GM19240 (cell line): ENCODE results near the gene ROGDI.

ENCODE experiments used
- DNase-seq: peaks from one replicate; pipeline ENCODE4 v3.0.0; 2011; ENCODE audit warnings: low spot score; ENCODE audit not compliant: insufficient read length

ROGDI gene

GRCh38 chr16:4801962-4802658, at the start of gene ROGDI:
Gene ROGDI (minus strand): TSS chr16:4802633. CDS start chr16:4802571, 62 bp downstream.
- DNase-seq: peak; percentile 60

- no peak for DNase-seq
Observed at GRCh38 chr16:4850211-4850610, 47.8 kb upstream of the ROGDI start.

GRCh38 chr16:4847774-4848587, 45.5 kb upstream of the ROGDI start:
- no peak for DNase-seq

- peak; percentile 91 for DNase-seq
Observed at GRCh38 chr16:4846901-4847773, 44.7 kb upstream of the ROGDI start, which contains the start of the genes GLYR1 and UBN1. Gene GLYR1 (minus strand): TSS chr16:4847288. CDS start chr16:4847265, 23 bp downstream. Gene UBN1 (plus strand): TSS chr16:4847481. CDS start chr16:4852918, 5,437 bp downstream.

- no peak for DNase-seq
Observed at GRCh38 chr16:4846503-4846900, 44.1 kb upstream of the ROGDI start.

GRCh38 chr16:4840984-4841383, 38.6 kb upstream of the ROGDI start:
- DNase-seq: no peak

- DNase-seq: no peak
Observed at GRCh38 chr16:4839942-4840341, 37.5 kb upstream of the ROGDI start.

GRCh38 chr16:4837733-4838501, 35.5 kb upstream of the ROGDI start:
- no peak for DNase-seq

- no peak for DNase-seq
Observed at GRCh38 chr16:4836727-4837126, 34.3 kb upstream of the ROGDI start.

- no peak for DNase-seq
Observed at GRCh38 chr16:4833584-4833983, 31.2 kb upstream of the ROGDI start.

- DNase-seq: no peak
Observed at GRCh38 chr16:4832698-4833343, 30.4 kb upstream of the ROGDI start.

- no peak for DNase-seq
Observed at GRCh38 chr16:4831616-4832015, 29.2 kb upstream of the ROGDI start.

- no peak for DNase-seq
Observed at GRCh38 chr16:4830408-4830807, 28.0 kb upstream of the ROGDI start.

- no peak for DNase-seq
Observed at GRCh38 chr16:4828567-4829321, 26.3 kb upstream of the ROGDI start.

GRCh38 chr16:4826980-4827379, 24.5 kb upstream of the ROGDI start:
- DNase-seq: no peak

GRCh38 chr16:4826526-4826925, 24.1 kb upstream of the ROGDI start:
- no peak for DNase-seq

GRCh38 chr16:4825196-4825595, 22.8 kb upstream of the ROGDI start:
- no peak for DNase-seq

- DNase-seq: no peak
Observed at GRCh38 chr16:4820652-4821051, 18.2 kb upstream of the ROGDI start.

GRCh38 chr16:4814542-4815173, 12.2 kb upstream of the ROGDI start:
- no peak for DNase-seq
